Measurements from ENCODE around the gene ZBED6. TPM values are rescaled to one million over a fixed set of nuclear protein-coding genes. Genes with fewer than 3 reads are reported as not detected.

The ZBED6 gene
- total and polyA plus RNA-seq, 2 donors (not counting 3 experiments of a cell fraction or from before 2014, with no cell fraction given), result 6.4 to 38.9 TPM

GRCh38 chr1:203799157-203799556, 3.7 kb downstream of the ZBED6 start:
- no peak overlapping the region for H3K9ac ChIP-seq (replicated peaks; ENCODE audit: extremely low read depth, insufficient read depth, low read length)
- H2AFZ ChIP-seq (ENCODE audit: low read depth, low read length), result no peak overlapping the region
- intact Hi-C loops (cut with micrococcal nuclease), result loop anchor here (5.0 kb wide), 1 partner anchor 172 kb away; the partner anchor contains the start of gene ATP2B4
- H3K4me1 ChIP-seq (ENCODE audit: control insufficient read depth, extremely low read depth, insufficient read depth, low read length), result peaks cover 23% of the 10 kb centered on the region
- TF ChIP-seq EZH2 (IDR thresholded peaks at IDR 0.05; ENCODE audit: borderline replicate concordance, low read depth, low read length, severe bottlenecking) (no peak), POLR2AphosphoS5 (IDR thresholded peaks at IDR 0.05; ENCODE audit: insufficient read depth, low read depth, low read length) (no peak), MYC (IDR thresholded peaks at IDR 0.05; ENCODE audit: low read depth, low read length) (no peak), GATA2 (IDR thresholded peaks at IDR 0.05; ENCODE audit: insufficient read depth, insufficient read length, low read depth, low read length) (no peak), POLR2A (IDR thresholded peaks at IDR 0.05; ENCODE audit: low read depth, low read length) (no peak), MAX (IDR thresholded peaks at IDR 0.05; ENCODE audit: insufficient read depth, insufficient read length) (no peak), FOS (IDR thresholded peaks at IDR 0.05; ENCODE audit: borderline replicate concordance, insufficient read depth, low read length) (no peak), JUN (IDR thresholded peaks at IDR 0.05; ENCODE audit: borderline replicate concordance, insufficient read depth, insufficient read length, low read depth) (no peak), CTCF (IDR thresholded peaks at IDR 0.05; ENCODE audit: extremely low read depth in 1 of 2, insufficient read depth in 1 of 2, low read depth in 1 of 2, low read length in 2 of 2) (no peak)
- H3K9me1 ChIP-seq (replicated peaks; ENCODE audit: control insufficient read depth, extremely low read depth, insufficient read depth, low read length), result no peaks in the 10 kb centered on the region
- DNase-seq (ENCODE audit: low read depth, low spot score) (no peak), FAIRE-seq (no peak)
- no peak overlapping the region for H3K4me2 ChIP-seq (ENCODE audit: insufficient read depth, low read length)
- CTCF ChIA-PET, result no interaction called here
- dilution Hi-C loops (cut with MboI; ENCODE audit: extremely low pct_ligation_motif_present, low sequenced_read_pairs), result no loop called here
- H3K9me3 ChIP-seq (replicated peaks; ENCODE audit: control insufficient read depth, insufficient read depth, low read length), result no peaks in the 10 kb centered on the region
- BruUV-seq (replicated peaks), result no TSS peak
- peaks cover 76% of the 10 kb centered on the region for H3K79me2 ChIP-seq (ENCODE audit: control insufficient read depth, insufficient read depth, low read length)
- no peak overlapping the region for H3K4me3 ChIP-seq (replicated peaks in 1 of 3; ENCODE audit: insufficient read depth in 1 of 3, low read depth in 1 of 3, low read length in 3 of 3)
- peaks cover 14 to 21% of the 10 kb centered on the region in 2 experiments for H3K36me3 ChIP-seq (ENCODE audit: control insufficient read depth in 2 of 2, extremely low read depth in 1 of 2, insufficient read depth in 2 of 2, low read length in 2 of 2)
- no peaks in the 10 kb centered on the region for H3K27me3 ChIP-seq (ENCODE audit: control insufficient read depth in 2 of 2, insufficient read depth in 2 of 2, low read length in 2 of 2)
- POLR2A ChIA-PET, result no interaction called here
- peaks cover 29% of the 10 kb centered on the region for H4K20me1 ChIP-seq (replicated peaks; ENCODE audit: control insufficient read depth, extremely low read depth, insufficient read depth, low read length)
- H3K27ac ChIP-seq (ENCODE audit: insufficient read depth, low read depth, low read length), result no peak overlapping the region
